Inflammatory macrophage treated with lipopolysaccharide for 1 hour (primary cell): ENCODE results near the gene CHN2.

Experiments
- DNase-seq, 2 donors: peaks; one replicate each; pipeline ENCODE4 v3.0.0-alpha.2; 2020 to 2022

The CHN2 gene

GRCh38 chr7:29444267-29444666 is 249.7 kb downstream of the CHN2 start:
- DNase-seq, result no peak

GRCh38 chr7:29445736-29446135 is 251.2 kb downstream of the CHN2 start:
- DNase-seq, result no peak

GRCh38 chr7:29447828-29448227 is 253.3 kb downstream of the CHN2 start:
- DNase-seq, result no peak

GRCh38 chr7:29449569-29450260 is 255.1 kb downstream of the CHN2 start:
- DNase-seq, result no peak

GRCh38 chr7:29453021-29453420 is 258.4 kb downstream of the CHN2 start:
- no peak for DNase-seq

- no peak for DNase-seq
Measured at GRCh38 chr7:29454464-29454863, 259.9 kb downstream of the CHN2 start.

- DNase-seq, result no peak
Measured at GRCh38 chr7:29454899-29455451, 260.4 kb downstream of the CHN2 start.

GRCh38 chr7:29457141-29457561 is 262.6 kb downstream of the CHN2 start:
- DNase-seq, result no peak

GRCh38 chr7:29457565-29458011 is 263.0 kb downstream of the CHN2 start:
- DNase-seq, result no peak

GRCh38 chr7:29458933-29459332 is 264.4 kb downstream of the CHN2 start:
- DNase-seq, result no peak

GRCh38 chr7:29459589-29459988 is 265.0 kb downstream of the CHN2 start:
- no peak for DNase-seq

GRCh38 chr7:29461996-29462395 is 267.4 kb downstream of the CHN2 start:
- no peak for DNase-seq

GRCh38 chr7:29463504-29464158 is 269.1 kb downstream of the CHN2 start:
- DNase-seq, result no peak

- DNase-seq, result no peak
Measured at GRCh38 chr7:29464753-29465152, 270.2 kb downstream of the CHN2 start.

- DNase-seq, result no peak
Measured at GRCh38 chr7:29467193-29467926, 272.8 kb downstream of the CHN2 start.

- DNase-seq, result no peak
Measured at GRCh38 chr7:29468196-29468595, 273.6 kb downstream of the CHN2 start.

GRCh38 chr7:29469281-29469680 is 274.7 kb downstream of the CHN2 start:
- DNase-seq, result no peak

- no peak for DNase-seq
Measured at GRCh38 chr7:29469976-29470557, 275.5 kb downstream of the CHN2 start.

- DNase-seq, result no peak
Measured at GRCh38 chr7:29471444-29472138, 277.0 kb downstream of the CHN2 start.

- no peak for DNase-seq
Measured at GRCh38 chr7:29476916-29477315, 282.3 kb downstream of the CHN2 start.

GRCh38 chr7:29478226-29478625 is 283.7 kb downstream of the CHN2 start:
- DNase-seq, result no peak

- no peak for DNase-seq
Measured at GRCh38 chr7:29478687-29479240, 284.2 kb downstream of the CHN2 start.
